ENCODE data around the gene TCFL5.
A peak's percentile ranks its signal among the peaks of the same experiment; 100 is the strongest.

Gene TCFL5

DNA sequence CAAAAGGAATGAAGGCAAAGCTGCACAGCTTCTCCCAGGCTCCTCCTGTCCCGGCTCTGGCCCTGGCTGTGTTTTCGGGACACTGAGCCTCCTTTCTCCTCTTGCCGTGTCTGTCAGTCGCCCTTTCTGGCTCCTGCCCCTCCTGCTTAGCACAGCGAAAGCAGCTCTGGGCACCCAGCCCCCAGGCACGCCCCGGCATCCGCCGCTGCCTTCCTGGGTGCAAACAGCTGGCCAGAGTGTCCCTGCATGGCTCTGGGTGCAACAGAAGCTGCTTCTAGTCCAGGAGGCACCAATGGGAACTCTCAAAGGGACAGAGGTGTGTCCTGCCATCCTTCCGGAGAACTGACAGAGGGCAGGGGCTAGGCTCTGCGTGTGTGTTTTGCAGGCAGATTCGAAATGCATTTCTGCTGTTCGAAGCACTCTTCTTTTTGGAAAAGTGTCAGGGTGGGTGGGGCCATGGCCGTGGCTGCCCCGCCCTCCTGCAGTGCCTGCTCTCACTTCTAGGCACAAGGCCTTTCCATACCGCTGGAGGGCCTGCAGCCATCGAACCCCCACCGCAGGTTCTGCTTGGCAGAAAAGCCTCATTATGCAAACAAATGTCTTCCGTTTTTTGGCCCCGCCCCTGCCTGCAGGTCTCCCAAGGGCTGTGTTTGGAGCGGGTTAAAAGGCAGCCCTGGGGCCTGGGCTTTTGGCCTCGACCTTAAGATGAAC is 29.3 kb downstream of the TCFL5 start (continued):
- TF ChIP-seq ZNF174 (tag by site-specific recombination; IDR thresholded peaks at IDR 0.05) (no peak), ZBTB48 (tag by site-specific recombination; IDR thresholded peaks at IDR 0.05) (no peak), MEIS1 (CRISPR knock-in tag; IDR thresholded peaks at IDR 0.05; ENCODE audit: borderline replicate concordance) (no peak), KLF1 (tag by site-specific recombination; IDR thresholded peaks at IDR 0.05) (peak; percentile 66), ZNF707 (tag by site-specific recombination; IDR thresholded peaks at IDR 0.05) (no peak), ZNF354C (tag by site-specific recombination; IDR thresholded peaks at IDR 0.05; ENCODE audit: borderline replicate concordance, low read depth) (no peak), ZNF768 (tag by site-specific recombination; IDR thresholded peaks at IDR 0.05) (no peak), ZNF416 (tag by site-specific recombination; IDR thresholded peaks at IDR 0.05) (no peak), KLF9 (tag by site-specific recombination; IDR thresholded peaks at IDR 0.05; ENCODE audit: low read depth) (peak; percentile 73), ZNF664 (tag by site-specific recombination; IDR thresholded peaks at IDR 0.05) (no peak), KLF16 (tag by site-specific recombination; IDR thresholded peaks at IDR 0.05) (0 out of 2 replicates have a peak, but pooled peaks have one; percentile 27), ZNF600 (tag by site-specific recombination; IDR thresholded peaks at IDR 0.05) (peak; percentile 37; the same call in 1 of the 2 replicates), ZNF341 (tag by site-specific recombination; IDR thresholded peaks at IDR 0.05; ENCODE audit: low read depth) (peak; percentile 49), ZNF266 (tag by site-specific recombination; IDR thresholded peaks at IDR 0.05; ENCODE audit: low read depth) (no peak), ZIC2 (tag by site-specific recombination; IDR thresholded peaks at IDR 0.05) (no peak), ZNF24 (tag by site-specific recombination; IDR thresholded peaks at IDR 0.05) (no peak), ZNF561 (tag by site-specific recombination; IDR thresholded peaks at IDR 0.05; ENCODE audit: borderline replicate concordance) (no peak), ZNF560 (tag by site-specific recombination; IDR thresholded peaks at IDR 0.05; ENCODE audit: borderline replicate concordance) (no peak), ZNF214 (tag by site-specific recombination; IDR thresholded peaks at IDR 0.05; ENCODE audit: borderline replicate concordance) (no peak), GLIS1 (tag by site-specific recombination; IDR thresholded peaks at IDR 0.05) (peak; percentile 76), ZNF621 (tag by site-specific recombination; IDR thresholded peaks at IDR 0.05) (no peak), ZBTB17 (tag by site-specific recombination; IDR thresholded peaks at IDR 0.05) (peak; percentile 80), ZNF157 (tag by site-specific recombination; IDR thresholded peaks at IDR 0.05) (no peak)
- TF ChIP-seq, protein P1, sequence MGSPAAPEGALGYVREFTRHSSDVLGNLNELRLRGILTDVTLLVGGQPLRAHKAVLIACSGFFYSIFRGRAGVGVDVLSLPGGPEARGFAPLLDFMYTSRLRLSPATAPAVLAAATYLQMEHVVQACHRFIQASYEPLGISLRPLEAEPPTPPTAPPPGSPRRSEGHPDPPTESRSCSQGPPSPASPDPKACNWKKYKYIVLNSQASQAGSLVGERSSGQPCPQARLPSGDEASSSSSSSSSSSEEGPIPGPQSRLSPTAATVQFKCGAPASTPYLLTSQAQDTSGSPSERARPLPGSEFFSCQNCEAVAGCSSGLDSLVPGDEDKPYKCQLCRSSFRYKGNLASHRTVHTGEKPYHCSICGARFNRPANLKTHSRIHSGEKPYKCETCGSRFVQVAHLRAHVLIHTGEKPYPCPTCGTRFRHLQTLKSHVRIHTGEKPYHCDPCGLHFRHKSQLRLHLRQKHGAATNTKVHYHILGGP (tag by site-specific recombination; IDR thresholded peaks at IDR 0.05): no peak
- TF ChIP-seq, protein P2, sequence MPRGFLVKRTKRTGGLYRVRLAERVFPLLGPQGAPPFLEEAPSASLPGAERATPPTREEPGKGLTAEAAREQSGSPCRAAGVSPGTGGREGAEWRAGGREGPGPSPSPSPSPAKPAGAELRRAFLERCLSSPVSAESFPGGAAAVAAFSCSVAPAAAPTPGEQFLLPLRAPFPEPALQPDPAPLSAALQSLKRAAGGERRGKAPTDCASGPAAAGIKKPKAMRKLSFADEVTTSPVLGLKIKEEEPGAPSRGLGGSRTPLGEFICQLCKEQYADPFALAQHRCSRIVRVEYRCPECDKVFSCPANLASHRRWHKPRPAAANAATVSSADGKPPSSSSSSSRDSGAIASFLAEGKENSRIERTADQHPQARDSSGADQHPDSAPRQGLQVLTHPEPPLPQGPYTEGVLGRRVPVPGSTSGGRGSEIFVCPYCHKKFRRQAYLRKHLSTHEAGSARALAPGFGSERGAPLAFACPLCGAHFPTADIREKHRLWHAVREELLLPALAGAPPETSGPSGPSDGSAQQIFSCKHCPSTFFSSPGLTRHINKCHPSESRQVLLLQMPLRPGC (tag by site-specific recombination; IDR thresholded peaks at IDR 0.05): no peak
- TF ChIP-seq, protein P3, sequence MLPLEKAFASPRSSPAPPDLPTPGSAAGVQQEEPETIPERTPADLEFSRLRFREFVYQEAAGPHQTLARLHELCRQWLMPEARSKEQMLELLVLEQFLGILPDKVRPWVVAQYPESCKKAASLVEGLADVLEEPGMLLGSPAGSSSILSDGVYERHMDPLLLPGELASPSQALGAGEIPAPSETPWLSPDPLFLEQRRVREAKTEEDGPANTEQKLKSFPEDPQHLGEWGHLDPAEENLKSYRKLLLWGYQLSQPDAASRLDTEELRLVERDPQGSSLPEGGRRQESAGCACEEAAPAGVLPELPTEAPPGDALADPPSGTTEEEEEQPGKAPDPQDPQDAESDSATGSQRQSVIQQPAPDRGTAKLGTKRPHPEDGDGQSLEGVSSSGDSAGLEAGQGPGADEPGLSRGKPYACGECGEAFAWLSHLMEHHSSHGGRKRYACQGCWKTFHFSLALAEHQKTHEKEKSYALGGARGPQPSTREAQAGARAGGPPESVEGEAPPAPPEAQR (tag by site-specific recombination; IDR thresholded peaks at IDR 0.05): no peak
- TF ChIP-seq, protein P4, sequence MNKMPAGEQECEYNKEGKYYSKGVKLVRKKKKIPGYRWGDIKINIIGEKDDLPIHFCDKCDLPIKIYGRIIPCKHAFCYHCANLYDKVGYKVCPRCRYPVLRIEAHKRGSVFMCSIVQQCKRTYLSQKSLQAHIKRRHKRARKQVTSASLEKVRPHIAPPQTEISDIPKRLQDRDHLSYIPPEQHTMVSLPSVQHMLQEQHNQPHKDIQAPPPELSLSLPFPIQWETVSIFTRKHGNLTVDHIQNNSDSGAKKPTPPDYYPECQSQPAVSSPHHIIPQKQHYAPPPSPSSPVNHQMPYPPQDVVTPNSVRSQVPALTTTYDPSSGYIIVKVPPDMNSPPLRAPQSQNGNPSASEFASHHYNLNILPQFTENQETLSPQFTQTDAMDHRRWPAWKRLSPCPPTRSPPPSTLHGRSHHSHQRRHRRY (tag by site-specific recombination; IDR thresholded peaks at IDR 0.05): no peak
- TF ChIP-seq, protein P5, sequence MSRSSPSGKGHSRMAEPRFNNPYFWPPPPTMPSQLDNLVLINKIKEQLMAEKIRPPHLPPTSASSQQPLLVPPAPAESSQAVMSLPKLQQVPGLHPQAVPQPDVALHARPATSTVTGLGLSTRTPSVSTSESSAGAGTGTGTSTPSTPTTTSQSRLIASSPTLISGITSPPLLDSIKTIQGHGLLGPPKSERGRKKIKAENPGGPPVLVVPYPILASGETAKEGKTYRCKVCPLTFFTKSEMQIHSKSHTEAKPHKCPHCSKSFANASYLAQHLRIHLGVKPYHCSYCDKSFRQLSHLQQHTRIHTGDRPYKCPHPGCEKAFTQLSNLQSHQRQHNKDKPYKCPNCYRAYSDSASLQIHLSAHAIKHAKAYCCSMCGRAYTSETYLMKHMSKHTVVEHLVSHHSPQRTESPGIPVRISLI (tag by site-specific recombination; IDR thresholded peaks at IDR 0.05): no peak
- TF ChIP-seq, protein P6, sequence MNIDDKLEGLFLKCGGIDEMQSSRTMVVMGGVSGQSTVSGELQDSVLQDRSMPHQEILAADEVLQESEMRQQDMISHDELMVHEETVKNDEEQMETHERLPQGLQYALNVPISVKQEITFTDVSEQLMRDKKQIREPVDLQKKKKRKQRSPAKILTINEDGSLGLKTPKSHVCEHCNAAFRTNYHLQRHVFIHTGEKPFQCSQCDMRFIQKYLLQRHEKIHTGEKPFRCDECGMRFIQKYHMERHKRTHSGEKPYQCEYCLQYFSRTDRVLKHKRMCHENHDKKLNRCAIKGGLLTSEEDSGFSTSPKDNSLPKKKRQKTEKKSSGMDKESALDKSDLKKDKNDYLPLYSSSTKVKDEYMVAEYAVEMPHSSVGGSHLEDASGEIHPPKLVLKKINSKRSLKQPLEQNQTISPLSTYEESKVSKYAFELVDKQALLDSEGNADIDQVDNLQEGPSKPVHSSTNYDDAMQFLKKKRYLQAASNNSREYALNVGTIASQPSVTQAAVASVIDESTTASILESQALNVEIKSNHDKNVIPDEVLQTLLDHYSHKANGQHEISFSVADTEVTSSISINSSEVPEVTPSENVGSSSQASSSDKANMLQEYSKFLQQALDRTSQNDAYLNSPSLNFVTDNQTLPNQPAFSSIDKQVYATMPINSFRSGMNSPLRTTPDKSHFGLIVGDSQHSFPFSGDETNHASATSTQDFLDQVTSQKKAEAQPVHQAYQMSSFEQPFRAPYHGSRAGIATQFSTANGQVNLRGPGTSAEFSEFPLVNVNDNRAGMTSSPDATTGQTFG (tag by site-specific recombination; IDR thresholded peaks at IDR 0.05; ENCODE audit: borderline replicate concordance): no peak
- TF ChIP-seq, protein P7, sequence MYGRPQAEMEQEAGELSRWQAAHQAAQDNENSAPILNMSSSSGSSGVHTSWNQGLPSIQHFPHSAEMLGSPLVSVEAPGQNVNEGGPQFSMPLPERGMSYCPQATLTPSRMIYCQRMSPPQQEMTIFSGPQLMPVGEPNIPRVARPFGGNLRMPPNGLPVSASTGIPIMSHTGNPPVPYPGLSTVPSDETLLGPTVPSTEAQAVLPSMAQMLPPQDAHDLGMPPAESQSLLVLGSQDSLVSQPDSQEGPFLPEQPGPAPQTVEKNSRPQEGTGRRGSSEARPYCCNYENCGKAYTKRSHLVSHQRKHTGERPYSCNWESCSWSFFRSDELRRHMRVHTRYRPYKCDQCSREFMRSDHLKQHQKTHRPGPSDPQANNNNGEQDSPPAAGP (tag by site-specific recombination; IDR thresholded peaks at IDR 0.05): no peak
